Measurements from ENCODE around the gene CAST.

The CAST gene

DNA sequence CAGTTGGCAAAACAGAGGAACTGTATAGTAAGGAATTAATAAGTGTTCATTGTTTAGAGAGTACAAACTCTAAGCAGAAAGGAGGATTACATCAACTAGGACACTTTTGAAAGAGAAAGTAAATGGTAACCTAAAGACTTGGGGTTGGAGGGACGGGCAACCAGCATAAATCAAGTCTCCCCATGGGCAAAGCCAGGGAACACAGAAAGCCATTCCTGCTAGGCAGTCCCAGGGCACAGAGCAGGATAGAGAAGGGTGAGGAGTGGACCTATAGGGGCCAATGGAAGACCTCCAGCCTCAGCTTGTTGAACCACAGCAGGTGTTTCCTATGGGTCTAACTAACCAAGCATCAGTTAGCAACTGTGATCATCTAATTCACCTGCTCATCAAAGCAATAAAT is 154.8 kb downstream of the CAST start:
- Histone ChIP-seq H3K79me2 (ENCODE audit: insufficient read depth, low read length) (no peaks in the 10 kb centered on the region), H3K9me2 (ENCODE audit: low read depth, low read length) (no peaks in the 10 kb centered on the region), H3K27me3 (ENCODE audit: insufficient read depth, low read length) (no peaks in the 10 kb centered on the region), H3K9ac (ENCODE audit: low read length) (peak overlapping the region; percentile 51), H3K36me3 (ENCODE audit: insufficient read depth, low read length) (no peaks in the 10 kb centered on the region), H4K20me1 (ENCODE audit: insufficient read depth, low read length) (no peaks in the 10 kb centered on the region), H3K9me3 (ENCODE audit: low read length) (no peaks in the 10 kb centered on the region), H3F3A (ENCODE audit: insufficient read depth, low read length) (no peaks in the 10 kb centered on the region), H3K4me2 (ENCODE audit: low read length) (peak overlapping the region; percentile 70), H2AFZ (ENCODE audit: low read length) (peak overlapping the region; percentile 84), H3K27ac (ENCODE audit: low read depth, low read length, poor library complexity, severe bottlenecking) (peak overlapping the region; percentile 82), H3K4me1 (ENCODE audit: insufficient read depth, low read length, severe bottlenecking) (peaks cover 24% of the 10 kb centered on the region), H3K4me3 (ENCODE audit: low read depth, low read length, poor library complexity, severe bottlenecking) (peak overlapping the region; percentile 44)
- TF ChIP-seq, protein P1, sequence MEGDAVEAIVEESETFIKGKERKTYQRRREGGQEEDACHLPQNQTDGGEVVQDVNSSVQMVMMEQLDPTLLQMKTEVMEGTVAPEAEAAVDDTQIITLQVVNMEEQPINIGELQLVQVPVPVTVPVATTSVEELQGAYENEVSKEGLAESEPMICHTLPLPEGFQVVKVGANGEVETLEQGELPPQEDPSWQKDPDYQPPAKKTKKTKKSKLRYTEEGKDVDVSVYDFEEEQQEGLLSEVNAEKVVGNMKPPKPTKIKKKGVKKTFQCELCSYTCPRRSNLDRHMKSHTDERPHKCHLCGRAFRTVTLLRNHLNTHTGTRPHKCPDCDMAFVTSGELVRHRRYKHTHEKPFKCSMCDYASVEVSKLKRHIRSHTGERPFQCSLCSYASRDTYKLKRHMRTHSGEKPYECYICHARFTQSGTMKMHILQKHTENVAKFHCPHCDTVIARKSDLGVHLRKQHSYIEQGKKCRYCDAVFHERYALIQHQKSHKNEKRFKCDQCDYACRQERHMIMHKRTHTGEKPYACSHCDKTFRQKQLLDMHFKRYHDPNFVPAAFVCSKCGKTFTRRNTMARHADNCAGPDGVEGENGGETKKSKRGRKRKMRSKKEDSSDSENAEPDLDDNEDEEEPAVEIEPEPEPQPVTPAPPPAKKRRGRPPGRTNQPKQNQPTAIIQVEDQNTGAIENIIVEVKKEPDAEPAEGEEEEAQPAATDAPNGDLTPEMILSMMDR (IDR thresholded peaks at IDR 0.05; ENCODE audit: low read length) = no peak
- TF ChIP-seq EZH2 (IDR thresholded peaks at IDR 0.05; ENCODE audit: borderline replicate concordance, low read length) = no peak

DNA sequence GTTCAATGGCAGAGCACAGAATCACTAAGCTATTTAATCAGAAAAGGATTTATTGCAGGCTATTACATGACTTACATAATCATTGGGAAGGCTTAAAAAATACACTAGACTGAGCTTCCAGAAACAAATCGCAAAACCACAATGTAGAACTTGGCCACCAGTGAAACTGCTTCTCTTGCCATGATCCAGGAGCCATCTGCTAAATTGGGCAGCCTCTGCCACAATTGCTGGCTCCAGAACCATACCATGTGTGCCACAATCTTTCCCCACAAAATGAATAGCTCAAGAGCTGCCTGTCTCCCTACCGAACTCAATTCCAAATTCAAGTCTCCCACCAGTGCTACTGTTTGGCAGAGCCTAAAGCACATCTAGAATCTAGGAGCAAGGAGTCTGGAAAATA is 155.3 kb downstream of the CAST start:
- H4K20me1 ChIP-seq (ENCODE audit: insufficient read depth, low read length) = no peaks in the 10 kb centered on the region
- peak overlapping the region; percentile 70; the same call in 1 of the 2 replicates for H3K4me2 ChIP-seq (ENCODE audit: low read length)
- TF ChIP-seq, protein P1 (IDR thresholded peaks at IDR 0.05; ENCODE audit: low read length) = no peak
- TF ChIP-seq EZH2 (IDR thresholded peaks at IDR 0.05; ENCODE audit: borderline replicate concordance, low read length) = no peak
- H3K27me3 ChIP-seq (ENCODE audit: insufficient read depth, low read length) = no peaks in the 10 kb centered on the region
- no peak overlapping the region for H3K4me3 ChIP-seq (ENCODE audit: low read depth, low read length, poor library complexity, severe bottlenecking)
- H3K9me2 ChIP-seq (ENCODE audit: low read depth, low read length) = no peaks in the 10 kb centered on the region
- no peaks in the 10 kb centered on the region for H3K79me2 ChIP-seq (ENCODE audit: insufficient read depth, low read length)
- H3K27ac ChIP-seq (ENCODE audit: low read depth, low read length, poor library complexity, severe bottlenecking) = peak overlapping the region; percentile 82
- no peaks in the 10 kb centered on the region for H3K9me3 ChIP-seq (ENCODE audit: low read length)
- no peaks in the 10 kb centered on the region for H3K36me3 ChIP-seq (ENCODE audit: insufficient read depth, low read length)
- peaks cover 24% of the 10 kb centered on the region for H3K4me1 ChIP-seq (ENCODE audit: insufficient read depth, low read length, severe bottlenecking)
- H3K9ac ChIP-seq (ENCODE audit: low read length) = no peak overlapping the region
- H3F3A ChIP-seq (ENCODE audit: insufficient read depth, low read length) = no peaks in the 10 kb centered on the region
- no peak overlapping the region for H2AFZ ChIP-seq (ENCODE audit: low read length)

DNA sequence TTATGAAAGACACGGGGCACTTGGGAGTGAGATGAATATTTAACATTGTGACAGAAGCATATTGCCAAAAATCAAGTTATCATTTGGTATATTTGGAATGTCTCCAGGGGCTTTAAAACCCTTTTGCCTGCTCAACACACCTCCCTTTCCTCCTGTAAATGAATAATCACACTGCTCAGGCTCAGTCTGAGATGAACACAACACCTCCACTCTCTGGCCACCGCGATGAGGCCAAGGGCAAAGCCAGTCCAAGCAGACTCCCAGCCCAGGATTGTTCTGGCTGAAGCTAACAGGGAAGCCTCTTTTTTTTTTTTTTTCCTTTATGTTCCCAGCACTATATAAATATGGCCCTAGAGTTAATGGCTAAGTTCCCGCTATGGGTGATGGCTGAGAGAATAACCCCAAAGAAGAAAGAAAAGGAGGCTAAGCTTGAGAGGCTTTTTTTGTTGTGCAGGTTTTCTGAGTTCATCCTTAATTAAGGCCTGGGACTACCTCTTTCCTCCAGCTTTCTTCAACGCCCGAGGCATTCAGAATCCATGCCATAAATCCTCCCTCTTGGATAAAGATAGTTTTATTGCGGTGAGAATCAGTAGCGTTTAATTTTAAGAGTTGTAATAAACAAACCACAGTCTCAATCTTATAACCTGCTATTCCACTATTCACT is 156.1 kb downstream of the CAST start:
- H3K79me2 ChIP-seq (ENCODE audit: insufficient read depth, low read length) = no peaks in the 10 kb centered on the region
- H3K9ac ChIP-seq (ENCODE audit: low read length) = no peak overlapping the region
- H3K36me3 ChIP-seq (ENCODE audit: insufficient read depth, low read length) = no peaks in the 10 kb centered on the region
- no peaks in the 10 kb centered on the region for H3K9me2 ChIP-seq (ENCODE audit: low read depth, low read length)
- no peaks in the 10 kb centered on the region for H3K27me3 ChIP-seq (ENCODE audit: insufficient read depth, low read length)
- H4K20me1 ChIP-seq (ENCODE audit: insufficient read depth, low read length) = no peaks in the 10 kb centered on the region
- H3K9me3 ChIP-seq (ENCODE audit: low read length) = no peaks in the 10 kb centered on the region
- H3F3A ChIP-seq (ENCODE audit: insufficient read depth, low read length) = no peaks in the 10 kb centered on the region
- H2AFZ ChIP-seq (ENCODE audit: low read length) = no peak overlapping the region
- no peak overlapping the region for H3K4me2 ChIP-seq (ENCODE audit: low read length)
- peaks cover 24% of the 10 kb centered on the region for H3K4me1 ChIP-seq (ENCODE audit: insufficient read depth, low read length, severe bottlenecking)
- no peak overlapping the region for H3K4me3 ChIP-seq (ENCODE audit: low read depth, low read length, poor library complexity, severe bottlenecking)
- no peak for TF ChIP-seq EZH2 (IDR thresholded peaks at IDR 0.05; ENCODE audit: borderline replicate concordance, low read length)
- TF ChIP-seq, protein P1 (IDR thresholded peaks at IDR 0.05; ENCODE audit: low read length) = no peak
- H3K27ac ChIP-seq (ENCODE audit: low read depth, low read length, poor library complexity, severe bottlenecking) = peak overlapping the region; percentile 82

All from OCI-LY1 (cell line).